IgD-negative memory B cell (primary cell): ENCODE data around the gene ZNF771. TPM values are rescaled to one million over a fixed set of nuclear protein-coding genes. Genes with fewer than 3 reads are reported as not detected.

ENCODE experiments used
- H3K27ac Mint-ChIP-seq, 3 donors: one replicate each; pipeline ENCODE4 v1.8.0; 2020 to 2022; ENCODE audit warnings: mild to moderate bottlenecking in 3 of 3, mixed read lengths in 3 of 3, moderate library complexity in 1 of 3
- H3K27me3 Mint-ChIP-seq: one replicate; pipeline ENCODE4 v1.8.0; 2021; ENCODE audit warnings: mixed read lengths
- H3K36me3 Mint-ChIP-seq: one replicate; pipeline ENCODE4 v1.8.0; 2020; ENCODE audit warnings: mild to moderate bottlenecking, mixed read lengths
- H3K4me1 Mint-ChIP-seq, 3 donors: one replicate each; pipeline ENCODE4 v1.8.0; 2020 to 2022; ENCODE audit warnings: mixed read lengths in 3 of 3, mild to moderate bottlenecking in 1 of 3
- H3K4me3 Mint-ChIP-seq, 4 donors: one replicate each; pipeline ENCODE4 v1.8.0; 2020 to 2022; ENCODE audit warnings: mild to moderate bottlenecking in 4 of 4, mixed read lengths in 4 of 4, moderate library complexity in 3 of 4
- H3K9me3 Mint-ChIP-seq, 3 donors: one replicate each; pipeline ENCODE4 v1.8.0; 2020 to 2021; ENCODE audit warnings: mixed read lengths in 3 of 3, mild to moderate bottlenecking in 1 of 3
- polyA plus RNA-seq: library from polyadenylated mRNA; unstranded; fragments of 300-500 nt; fragmentation: Illumina TruSeq; gene quantifications from one replicate; pipeline ENCODE4 v1.2.3, GENCODE V29; 2021

The ZNF771 gene
- polyA plus RNA-seq = 4.8 TPM

GRCh38 chr16:30407102-30407803 lies at the start of gene ZNF771:
Gene ZNF771 (plus strand): TSS chr16:30407606. CDS start chr16:30408054, 448 bp downstream.
- Mint-ChIP-seq H3K36me3 (peaks cover 6% of the 10 kb centered on the region), H3K27me3 (peaks cover 2% of the 10 kb centered on the region), H3K27ac (peak within 1 kb of the TSS; percentile 59 to 81 (median 71)), H3K4me1 (peaks cover 12 to 17% (median 16%) of the 10 kb centered on the region in 3 donors), H3K9me3 (no peaks in the 10 kb centered on the region), H3K4me3 (peak within 1 kb of the TSS; percentile 87 to 97 (median 93))

- no peaks in the 10 kb centered on the region for H3K9me3 Mint-ChIP-seq
- peak overlapping the region in 1 of 4 donors; percentile 9 for H3K4me3 Mint-ChIP-seq
- no peaks in the 10 kb centered on the region for H3K27me3 Mint-ChIP-seq
- peaks cover 11 to 14% (median 12%) of the 10 kb centered on the region in 3 donors for H3K4me1 Mint-ChIP-seq
- no peak overlapping the region for H3K27ac Mint-ChIP-seq
- peaks cover 1% of the 10 kb centered on the region for H3K36me3 Mint-ChIP-seq
These were observed 49.5 kb upstream of the ZNF771 start for GRCh38 chr16:30357715-30358576.

GRCh38 chr16:30358577-30358936 lies 48.8 kb upstream of the ZNF771 start:
- Mint-ChIP-seq H3K27me3 (no peaks in the 10 kb centered on the region), H3K36me3 (no peaks in the 10 kb centered on the region), H3K4me1 (peaks cover 11 to 13% (median 12%) of the 10 kb centered on the region in 3 donors), H3K4me3 (no peak overlapping the region), H3K9me3 (no peaks in the 10 kb centered on the region), H3K27ac (peak overlapping the region in 1 of 3 donors; percentile 63)

- Mint-ChIP-seq H3K27ac (peak overlapping the region in 1 of 3 donors; percentile 63), H3K9me3 (no peaks in the 10 kb centered on the region), H3K27me3 (no peaks in the 10 kb centered on the region), H3K4me1 (peaks cover 9 to 12% (median 11%) of the 10 kb centered on the region in 3 donors), H3K36me3 (no peaks in the 10 kb centered on the region), H3K4me3 (no peak overlapping the region)
These were observed 48.2 kb upstream of the ZNF771 start for GRCh38 chr16:30358990-30359870.

- Mint-ChIP-seq H3K4me3 (peak overlapping the region in 1 of 4 donors; percentile 36), H3K27ac (no peak overlapping the region), H3K36me3 (no peaks in the 10 kb centered on the region), H3K27me3 (no peaks in the 10 kb centered on the region), H3K4me1 (peaks cover 5 to 12% (median 9%) of the 10 kb centered on the region in 3 donors), H3K9me3 (no peaks in the 10 kb centered on the region)
These were observed 47.6 kb upstream of the ZNF771 start for GRCh38 chr16:30359871-30360170.

GRCh38 chr16:30361180-30361579 lies 46.2 kb upstream of the ZNF771 start:
- no peaks in the 10 kb centered on the region for H3K36me3 Mint-ChIP-seq
- H3K27me3 Mint-ChIP-seq = no peaks in the 10 kb centered on the region
- H3K9me3 Mint-ChIP-seq = no peaks in the 10 kb centered on the region
- H3K27ac Mint-ChIP-seq = no peak overlapping the region
- peak overlapping the region in 1 of 4 donors; percentile 43 for H3K4me3 Mint-ChIP-seq
- peaks cover 2 to 7% (median 3%) of the 10 kb centered on the region in 3 donors for H3K4me1 Mint-ChIP-seq

- Mint-ChIP-seq H3K36me3 (peaks cover 1% of the 10 kb centered on the region), H3K4me3 (peak overlapping the region in 1 of 4 donors; percentile 5), H3K27me3 (no peaks in the 10 kb centered on the region), H3K4me1 (peaks cover 8 to 30% (median 28%) of the 10 kb centered on the region in 3 donors), H3K27ac (peak overlapping the region in 1 of 3 donors; percentile 73), H3K9me3 (no peaks in the 10 kb centered on the region)
These were observed 42.2 kb upstream of the ZNF771 start for GRCh38 chr16:30365200-30365599.

- peak overlapping the region in 1 of 3 donors; percentile 54 for H3K27ac Mint-ChIP-seq
- no peaks in the 10 kb centered on the region for H3K9me3 Mint-ChIP-seq
- H3K4me1 Mint-ChIP-seq = peaks cover 12 to 37% (median 34%) of the 10 kb centered on the region in 3 donors
- H3K4me3 Mint-ChIP-seq = peak overlapping the region in 2 of 4 donors; percentile 84 to 86
- H3K27me3 Mint-ChIP-seq = no peaks in the 10 kb centered on the region
- peaks cover 1% of the 10 kb centered on the region for H3K36me3 Mint-ChIP-seq
These were observed 40.9 kb upstream of the ZNF771 start for GRCh38 chr16:30366511-30366910.

GRCh38 chr16:30367349-30368009 lies 39.9 kb upstream of the ZNF771 start:
- Mint-ChIP-seq H3K27me3 (no peaks in the 10 kb centered on the region), H3K4me1 (peaks cover 12 to 41% (median 40%) of the 10 kb centered on the region in 3 donors), H3K27ac (peak overlapping the region; percentile 66 to 87 (median 86)), H3K4me3 (peak overlapping the region; percentile 83 to 95 (median 85)), H3K36me3 (peaks cover 1% of the 10 kb centered on the region), H3K9me3 (no peaks in the 10 kb centered on the region)

GRCh38 chr16:30368122-30368791 lies 39.1 kb upstream of the ZNF771 start:
- H3K36me3 Mint-ChIP-seq = peaks cover 1% of the 10 kb centered on the region
- H3K4me1 Mint-ChIP-seq = peaks cover 12 to 42% (median 41%) of the 10 kb centered on the region in 3 donors
- H3K27ac Mint-ChIP-seq = peak overlapping the region; percentile 8 to 87 (median 66)
- peak overlapping the region; percentile 83 to 95 (median 85) for H3K4me3 Mint-ChIP-seq
- H3K9me3 Mint-ChIP-seq = no peaks in the 10 kb centered on the region
- no peaks in the 10 kb centered on the region for H3K27me3 Mint-ChIP-seq

- Mint-ChIP-seq H3K36me3 (peaks cover 1% of the 10 kb centered on the region), H3K9me3 (no peaks in the 10 kb centered on the region), H3K27ac (peak overlapping the region in 2 of 3 donors; percentile 66 to 78), H3K4me1 (peaks cover 12 to 42% (median 41%) of the 10 kb centered on the region in 3 donors), H3K27me3 (no peaks in the 10 kb centered on the region), H3K4me3 (peak overlapping the region; percentile 83 to 95 (median 85))
These were observed 38.7 kb upstream of the ZNF771 start for GRCh38 chr16:30368792-30369090.

GRCh38 chr16:30369091-30369937 lies 38.1 kb upstream of the ZNF771 start:
- no peaks in the 10 kb centered on the region for H3K27me3 Mint-ChIP-seq
- H3K36me3 Mint-ChIP-seq = peaks cover 1% of the 10 kb centered on the region
- H3K9me3 Mint-ChIP-seq = no peaks in the 10 kb centered on the region
- peaks cover 12 to 42% (median 41%) of the 10 kb centered on the region in 3 donors for H3K4me1 Mint-ChIP-seq
- peak overlapping the region; percentile 57 to 78 (median 66) for H3K27ac Mint-ChIP-seq
- peak overlapping the region; percentile 83 to 95 (median 85) for H3K4me3 Mint-ChIP-seq

GRCh38 chr16:30369938-30370455 lies 37.4 kb upstream of the ZNF771 start:
- peak overlapping the region; percentile 71 to 91 (median 86) for H3K4me3 Mint-ChIP-seq
- peaks cover 12 to 42% (median 41%) of the 10 kb centered on the region in 3 donors for H3K4me1 Mint-ChIP-seq
- H3K36me3 Mint-ChIP-seq = peaks cover 1% of the 10 kb centered on the region
- no peaks in the 10 kb centered on the region for H3K27me3 Mint-ChIP-seq
- H3K9me3 Mint-ChIP-seq = no peaks in the 10 kb centered on the region
- H3K27ac Mint-ChIP-seq = peak overlapping the region; percentile 9 to 96 (median 78)
